CD4-positive, alpha-beta T cell treated with Interleukin-17A for 4 hours (primary cell): ENCODE results near the gene NEU3.
A peak's percentile ranks its signal among the peaks of the same experiment; 100 is the strongest.
"Not testable (repeated sequence)": the region's sequence is repeated elsewhere in the genome, so short reads cannot be mapped to it uniquely, and the experiment has no call there.

Experiments used
- DNase-seq: peaks from one replicate; pipeline ENCODE4 v3.0.0-alpha.2; 2020; ENCODE audit warnings: mixed read lengths

NEU3 gene

GRCh38 chr11:75031224-75031753 is 42.6 kb downstream of the NEU3 start:
- DNase-seq: no peak

GRCh38 chr11:75031771-75032549 is 43.2 kb downstream of the NEU3 start:
- DNase-seq: peak; percentile 72

- DNase-seq: no peak
Measured at GRCh38 chr11:75032550-75032935, 43.8 kb downstream of the NEU3 start.

- no peak for DNase-seq
Measured at GRCh38 chr11:75033916-75034315, 45.2 kb downstream of the NEU3 start.

- DNase-seq: no peak
Measured at GRCh38 chr11:75035256-75035655, 46.5 kb downstream of the NEU3 start.

GRCh38 chr11:75035911-75036565 is 47.3 kb downstream of the NEU3 start:
- no peak for DNase-seq

GRCh38 chr11:75040167-75040770 is 51.5 kb downstream of the NEU3 start:
- DNase-seq: no peak

GRCh38 chr11:75041263-75041662 is 52.5 kb downstream of the NEU3 start:
- no peak for DNase-seq

- not testable (repeated sequence) for DNase-seq
Measured at GRCh38 chr11:75041821-75042220, 53.1 kb downstream of the NEU3 start.

GRCh38 chr11:75044381-75045170 is 55.8 kb downstream of the NEU3 start:
- not testable (repeated sequence) for DNase-seq

GRCh38 chr11:75046668-75047067 is 57.9 kb downstream of the NEU3 start:
- DNase-seq: not testable (repeated sequence)

- DNase-seq: no peak
Measured at GRCh38 chr11:75047191-75047590, 58.5 kb downstream of the NEU3 start.

- DNase-seq: not testable (repeated sequence)
Measured at GRCh38 chr11:75049501-75050266, 61.0 kb downstream of the NEU3 start.

GRCh38 chr11:75050516-75050915 is 61.8 kb downstream of the NEU3 start:
- DNase-seq: no peak

GRCh38 chr11:75051043-75051442 is 62.3 kb downstream of the NEU3 start:
- no peak for DNase-seq

- DNase-seq: no peak
Measured at GRCh38 chr11:75052457-75052856, 63.7 kb downstream of the NEU3 start.

GRCh38 chr11:75055511-75055910 is 66.8 kb downstream of the NEU3 start:
- no peak for DNase-seq

GRCh38 chr11:75056814-75057213 is 68.1 kb downstream of the NEU3 start:
- no peak for DNase-seq

- no peak for DNase-seq
Measured at GRCh38 chr11:75059299-75059698, 70.6 kb downstream of the NEU3 start.

GRCh38 chr11:75063741-75064314 is 75.1 kb downstream of the NEU3 start:
- DNase-seq: no peak

- DNase-seq: no peak
Measured at GRCh38 chr11:75066061-75066460, 77.3 kb downstream of the NEU3 start.
